Duodenal mucosa (tissue), 2 donors: ENCODE measurements around the gene SPRED2.

ENCODE experiments used
- H3K27ac ChIP-seq: one replicate; pipeline ENCODE4 v1.7.0; 2013; ENCODE audit warnings: low read depth, low read length
- H3K27me3 ChIP-seq, 2 donors: one replicate each; pipeline ENCODE4 v1.7.0; 2013; ENCODE audit warnings: low read length in 2 of 2, control low read depth in 1 of 2; ENCODE audit not compliant: insufficient read depth in 2 of 2, control insufficient read depth in 1 of 2
- H3K36me3 ChIP-seq, 2 donors: one replicate each; pipeline ENCODE4 v1.7.0; 2013; ENCODE audit warnings: low read length in 2 of 2, control low read depth in 1 of 2; ENCODE audit not compliant: insufficient read depth in 2 of 2, control insufficient read depth in 1 of 2
- H3K4me1 ChIP-seq, 2 donors: one replicate each; pipeline ENCODE4 v1.7.0; 2013; ENCODE audit warnings: low read length in 2 of 2, control low read depth in 1 of 2; ENCODE audit not compliant: insufficient read depth in 2 of 2, control insufficient read depth in 1 of 2
- H3K4me3 ChIP-seq, 2 donors: one replicate each; pipeline ENCODE4 v1.7.0; 2013; ENCODE audit warnings: low read length in 2 of 2, low read depth in 1 of 2
- H3K9ac ChIP-seq, 2 donors: one replicate each; pipeline ENCODE4 v1.7.0; 2013; ENCODE audit warnings: low read length in 2 of 2, low read depth in 1 of 2
- H3K9me3 ChIP-seq, 2 donors: one replicate each; pipeline ENCODE4 v1.7.0; 2013; ENCODE audit warnings: low read length in 2 of 2, control low read depth in 1 of 2; ENCODE audit not compliant: control insufficient read depth in 1 of 2

The SPRED2 gene

GRCh38 chr2:65292106-65292400, 140.3 kb downstream of the SPRED2 start:
- Histone ChIP-seq H3K4me3 (no peak overlapping the region), H3K27ac (no peak overlapping the region), H3K4me1 (peaks cover 0 to 10% of the 10 kb centered on the region in 2 donors), H3K9ac (no peak overlapping the region), H3K9me3 (no peaks in the 10 kb centered on the region), H3K27me3 (no peaks in the 10 kb centered on the region), H3K36me3 (no peaks in the 10 kb centered on the region)

GRCh38 chr2:65291216-65292105, 140.9 kb downstream of the SPRED2 start:
- no peak overlapping the region for H3K9ac ChIP-seq
- no peaks in the 10 kb centered on the region for H3K36me3 ChIP-seq
- H3K4me3 ChIP-seq, result no peak overlapping the region
- H3K27me3 ChIP-seq, result no peaks in the 10 kb centered on the region
- H3K9me3 ChIP-seq, result no peaks in the 10 kb centered on the region
- no peak overlapping the region for H3K27ac ChIP-seq
- peaks cover 0 to 10% of the 10 kb centered on the region in 2 donors for H3K4me1 ChIP-seq

DNA sequence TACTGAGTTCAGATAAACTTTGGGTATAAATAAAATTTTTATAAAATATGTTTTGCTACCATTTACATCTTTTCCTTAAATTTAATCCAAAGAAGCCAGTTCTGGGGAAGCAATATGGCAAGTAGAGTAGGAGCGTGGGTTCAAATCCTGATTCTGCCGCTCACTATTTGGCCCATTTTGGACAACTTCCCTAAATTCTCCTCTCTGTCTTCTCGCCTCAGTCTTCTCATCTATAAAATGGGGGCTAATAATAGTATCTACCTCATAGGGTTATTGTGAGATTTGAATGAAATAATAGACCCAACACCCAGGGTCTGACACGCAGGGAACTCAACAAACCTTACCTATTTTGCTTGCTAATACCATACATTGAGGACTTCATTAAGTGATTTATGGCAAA, 145.0 kb downstream of the SPRED2 start:
- Histone ChIP-seq H3K27me3 (no peaks in the 10 kb centered on the region), H3K4me1 (peaks cover 0 to 10% of the 10 kb centered on the region in 2 donors), H3K9ac (no peak overlapping the region), H3K4me3 (no peak overlapping the region), H3K27ac (no peak overlapping the region), H3K36me3 (no peaks in the 10 kb centered on the region), H3K9me3 (no peaks in the 10 kb centered on the region)

DNA sequence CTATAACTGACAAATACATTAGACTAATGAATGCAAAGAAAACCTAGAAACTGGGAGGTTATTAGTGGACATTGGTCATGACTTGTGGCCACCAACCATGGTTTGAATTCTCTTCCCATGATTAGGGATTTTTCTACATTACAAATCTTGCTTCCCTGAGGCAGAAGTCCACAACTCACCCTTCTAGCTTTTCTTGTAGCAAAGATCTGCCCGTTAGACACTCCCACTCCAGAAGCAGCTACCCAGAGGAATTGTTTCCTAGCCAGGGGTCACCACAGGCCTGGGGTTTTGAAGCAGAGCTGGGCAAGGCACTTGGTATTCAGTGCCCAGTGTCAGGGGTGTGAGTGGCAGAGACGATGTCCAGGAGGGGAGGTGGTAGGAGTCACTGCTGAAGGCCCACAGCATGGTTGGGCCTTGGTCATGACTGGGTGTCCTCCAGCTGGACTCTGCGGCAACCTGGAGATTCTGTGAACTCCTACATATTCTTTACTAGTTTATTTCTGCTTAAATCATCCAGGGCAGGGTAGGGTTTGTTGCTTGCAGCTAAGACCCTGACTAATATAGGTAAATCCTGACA, 149.8 kb downstream of the SPRED2 start:
- H3K4me1 ChIP-seq, result peaks cover 0 to 7% of the 10 kb centered on the region in 2 donors
- no peak overlapping the region for H3K9ac ChIP-seq
- no peaks in the 10 kb centered on the region for H3K9me3 ChIP-seq
- H3K36me3 ChIP-seq, result no peaks in the 10 kb centered on the region
- H3K27me3 ChIP-seq, result no peaks in the 10 kb centered on the region
- H3K27ac ChIP-seq, result no peak overlapping the region
- no peak overlapping the region for H3K4me3 ChIP-seq

- no peak overlapping the region for H3K27ac ChIP-seq
- no peak overlapping the region for H3K9ac ChIP-seq
- H3K9me3 ChIP-seq, result no peaks in the 10 kb centered on the region
- no peak overlapping the region for H3K4me3 ChIP-seq
- no peaks in the 10 kb centered on the region for H3K36me3 ChIP-seq
- H3K4me1 ChIP-seq, result peaks cover 0 to 7% of the 10 kb centered on the region in 2 donors
- H3K27me3 ChIP-seq, result no peaks in the 10 kb centered on the region
Observed at GRCh38 chr2:65281627-65282351, 150.6 kb downstream of the SPRED2 start.

DNA sequence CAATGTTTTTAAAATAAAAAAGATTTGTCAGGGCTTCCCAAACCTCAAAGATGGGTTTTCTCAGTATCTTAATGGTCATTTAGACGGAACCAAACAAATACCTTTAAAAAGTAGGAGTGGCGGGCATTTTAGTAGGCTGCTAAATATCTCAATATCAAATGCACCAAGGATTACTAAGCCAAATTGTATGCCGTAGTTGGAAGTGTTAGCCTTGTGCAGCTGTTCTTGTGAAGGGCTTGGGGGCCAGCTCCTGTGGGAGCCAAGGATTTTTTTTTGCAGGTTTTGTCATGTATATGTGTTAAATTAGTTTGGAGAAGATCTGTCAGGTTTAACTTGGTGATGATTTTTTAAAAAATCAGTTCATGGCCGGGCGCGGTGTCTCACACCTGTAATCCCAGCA, 152.6 kb downstream of the SPRED2 start:
- H3K27me3 ChIP-seq, result no peaks in the 10 kb centered on the region
- H3K9me3 ChIP-seq, result no peaks in the 10 kb centered on the region
- H3K9ac ChIP-seq, result no peak overlapping the region
- H3K27ac ChIP-seq, result no peak overlapping the region
- peaks cover 0 to 7% of the 10 kb centered on the region in 2 donors for H3K4me1 ChIP-seq
- H3K4me3 ChIP-seq, result no peak overlapping the region
- no peaks in the 10 kb centered on the region for H3K36me3 ChIP-seq

DNA sequence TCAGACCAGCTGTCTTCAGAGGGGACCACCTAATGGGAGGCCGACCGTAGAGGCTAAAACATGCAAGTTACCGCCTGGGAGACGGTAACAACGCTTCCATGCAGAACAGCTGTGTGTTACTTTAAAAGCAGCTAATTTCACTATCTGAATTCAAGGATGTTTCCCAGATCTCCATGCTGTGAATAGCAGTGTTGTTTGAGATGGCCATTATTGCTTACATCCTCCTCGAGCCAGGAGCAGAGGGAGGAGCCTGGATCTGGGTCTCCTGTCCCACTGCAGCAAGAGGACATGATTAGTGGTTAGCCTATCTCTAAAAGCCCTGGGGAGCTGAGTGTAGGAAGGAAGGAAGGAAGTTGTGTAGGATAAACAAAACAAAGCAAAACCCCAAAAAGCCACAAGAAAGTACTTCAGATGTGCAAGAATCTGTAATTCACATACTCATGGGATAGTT, 153.8 kb downstream of the SPRED2 start:
- no peaks in the 10 kb centered on the region for H3K9me3 ChIP-seq
- H3K36me3 ChIP-seq, result no peaks in the 10 kb centered on the region
- H3K4me3 ChIP-seq, result no peak overlapping the region
- no peak overlapping the region for H3K9ac ChIP-seq
- no peaks in the 10 kb centered on the region for H3K27me3 ChIP-seq
- no peak overlapping the region for H3K27ac ChIP-seq
- peaks cover 0 to 7% of the 10 kb centered on the region in 2 donors for H3K4me1 ChIP-seq

DNA sequence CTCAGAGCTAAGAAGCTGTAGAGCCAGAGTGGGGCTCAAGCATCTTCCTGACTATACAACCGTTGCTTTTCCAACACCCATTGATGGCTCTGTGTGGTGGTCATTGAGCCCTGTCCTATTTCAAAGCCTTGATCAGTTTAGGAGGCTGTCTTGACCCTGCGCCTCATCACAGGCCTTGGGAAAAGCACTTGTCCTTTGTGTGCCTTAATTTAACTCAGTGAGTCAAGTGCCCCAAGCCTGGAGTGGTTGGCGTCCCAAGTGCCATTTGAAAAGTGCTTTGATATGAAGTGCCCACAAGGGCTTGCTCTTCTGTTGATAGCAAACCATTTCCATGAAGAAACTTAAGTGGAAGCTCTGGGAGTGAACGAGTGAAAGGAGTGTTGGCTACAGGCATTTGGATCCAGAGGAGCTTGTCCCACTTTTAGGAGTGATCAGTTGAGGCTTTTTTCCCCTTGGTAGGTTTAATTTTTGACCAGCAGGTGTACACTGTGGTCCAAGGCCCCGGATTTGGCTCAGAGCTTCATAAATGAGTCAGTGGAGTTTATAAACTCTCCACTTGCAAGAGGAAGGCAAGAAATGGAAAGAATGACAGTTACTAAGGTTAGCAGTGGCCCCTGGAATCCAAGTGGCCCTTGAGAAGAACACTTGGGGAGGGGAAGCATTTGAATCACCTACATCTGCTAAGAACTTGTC, 154.5 kb downstream of the SPRED2 start:
- Histone ChIP-seq H3K9ac (no peak overlapping the region), H3K27me3 (no peaks in the 10 kb centered on the region), H3K27ac (no peak overlapping the region), H3K36me3 (peaks cover 1 to 2% of the 10 kb centered on the region in 2 donors), H3K4me1 (peaks cover 0 to 7% of the 10 kb centered on the region in 2 donors), H3K4me3 (no peak overlapping the region), H3K9me3 (no peaks in the 10 kb centered on the region)

GRCh38 chr2:65277118-65277517, 155.3 kb downstream of the SPRED2 start:
- H3K9me3 ChIP-seq, result no peaks in the 10 kb centered on the region
- peaks cover 4 to 6% of the 10 kb centered on the region in 2 donors for H3K36me3 ChIP-seq
- no peak overlapping the region for H3K4me3 ChIP-seq
- no peak overlapping the region for H3K27ac ChIP-seq
- no peak overlapping the region for H3K9ac ChIP-seq
- H3K27me3 ChIP-seq, result no peaks in the 10 kb centered on the region
- H3K4me1 ChIP-seq, result peaks cover 0 to 7% of the 10 kb centered on the region in 2 donors
